ENCODE results near the gene DNAJA2. TPM values are rescaled to one million over a fixed set of nuclear protein-coding genes. Genes with fewer than 3 reads are reported as not detected.

Gene DNAJA2
- total and polyA plus RNA-seq, 2 of the 8 experiments (the other 6 are each of a cell fraction or from before 2014, with no cell fraction given): 9.4 to 93.8 TPM

GRCh38 chr16:46906360-46907060 lies 67.0 kb downstream of the DNAJA2 start:
- no peaks in the 10 kb centered on the region for H3K27me3 ChIP-seq (replicated peaks in 1 of 4; ENCODE audit: control insufficient read depth in 3 of 4, extremely low read depth in 1 of 4, insufficient read depth in 3 of 4, low read length in 3 of 4)
- TF ChIP-seq CHD2 (IDR thresholded peaks at IDR 0.05; ENCODE audit: low read length) (no peak), RBBP5 (IDR thresholded peaks at IDR 0.05; ENCODE audit: borderline replicate concordance, low read depth, low read length) (no peak), YY1 (IDR thresholded peaks at IDR 0.05; ENCODE audit: low read depth, low read length) (no peak), TCF12 (IDR thresholded peaks at IDR 0.05; ENCODE audit: low read depth, low read length) (no peak)

More at GRCh38 chr16:46906360-46907060, 67.0 kb downstream of the DNAJA2 start:
- H3K36me3 ChIP-seq (ENCODE audit: control insufficient read depth in 2 of 4, insufficient read depth in 4 of 4, low read length in 3 of 4): peaks cover 9 to 68% (median 42%) of the 10 kb centered on the region in 4 experiments
- WGBS, 2 experiments (ENCODE audit: extremely low coverage in 1 of 2, insufficient coverage in 1 of 2, insufficient read length in 1 of 2, insufficient replicate concordance in 2 of 2, low coverage in 1 of 2, low lambda C conversion rate in 2 of 2, missing lambda C conversion rate in 1 of 2): 92% methylated on average over 12 of the region's 12 CpGs; no CpG with 5 or more reads in 1 of the 2 experiments
- H2BK20ac ChIP-seq (ENCODE audit: low read length): no peak overlapping the region
- no peak overlapping the region for H3K27ac ChIP-seq (ENCODE audit: low read depth, low read length)
- DNase-seq (ENCODE audit: low read depth in 1 of 2, low spot score in 2 of 2) (no peak), FAIRE-seq (no peak)
- H3K9ac ChIP-seq (replicated peaks in 1 of 4; ENCODE audit: extremely low read depth in 1 of 4, low read depth in 3 of 4, low read length in 3 of 4): no peak overlapping the region
- H3K4me3 ChIP-seq (ENCODE audit: extremely low read depth in 1 of 4, insufficient read depth in 2 of 4, low read depth in 3 of 4, low read length in 4 of 4): no peak overlapping the region
- H3K56ac ChIP-seq (replicated peaks; ENCODE audit: insufficient read length, low read depth, low read length): no peak overlapping the region
- no peak overlapping the region for H2BK120ac ChIP-seq (replicated peaks; ENCODE audit: low read depth, low read length)
- H4K8ac ChIP-seq (ENCODE audit: extremely low read depth, insufficient read depth, low read length): no peak overlapping the region
- H3K79me2 ChIP-seq (ENCODE audit: control insufficient read depth in 1 of 2, insufficient read depth in 2 of 2, low read length in 2 of 2): 0 out of 4 replicates have a peak, but pooled peaks cover 0 to 2% of the 10 kb centered on the region in 2 experiments
- H3K4me1 ChIP-seq (replicated peaks in 1 of 4; ENCODE audit: control insufficient read depth in 3 of 4, insufficient read depth in 4 of 4, low read length in 3 of 4): no peaks in the 10 kb centered on the region
- H2BK12ac ChIP-seq (ENCODE audit: low read depth, low read length): no peak overlapping the region
- H4K20me1 ChIP-seq (replicated peaks in 1 of 2; ENCODE audit: control insufficient read depth in 1 of 2, insufficient read depth in 2 of 2, low read length in 2 of 2): peaks cover 6 to 12% of the 10 kb centered on the region in 2 experiments
- ChIA-PET POLR2A (ENCODE audit: partially characterized antibody) (interaction anchor here (0.8 to 22.7 kb wide), 7 partner anchors 8 to 217 kb away, joined by 3 to 580 read pairs (median 15); partner anchors contain the start of genes GPT2 and ORC6), CTCF (ENCODE audit: partially characterized antibody) (interaction anchor here (0.6 to 10.1 kb wide), 11 partner anchors 8 to 686 kb away, joined by 3 to 124 read pairs (median 5); partner anchors contain the start of gene GPT2)
- H3K23me2 ChIP-seq (ENCODE audit: low read depth, low read length): no peaks in the 10 kb centered on the region
- H2BK5ac ChIP-seq (ENCODE audit: low read depth, low read length): no peak overlapping the region
- H3K4ac ChIP-seq (replicated peaks; ENCODE audit: insufficient read length, low read depth, low read length): no peak overlapping the region
- no peaks in the 10 kb centered on the region; a peak in 1 of 4 replicates for H3K9me3 ChIP-seq (ENCODE audit: insufficient read depth in 2 of 2, low read depth in 1 of 2, low read length in 1 of 2)
- peaks cover 2% of the 10 kb centered on the region for H3K79me1 ChIP-seq (ENCODE audit: low read depth, low read length)
- H3K18ac ChIP-seq (ENCODE audit: extremely low read depth, low read length): no peak overlapping the region
- H3K14ac ChIP-seq (ENCODE audit: insufficient read length): no peak overlapping the region
- no peak overlapping the region for H4K5ac ChIP-seq (ENCODE audit: insufficient read length, low read depth, low read length)
- no peak overlapping the region for H2AK5ac ChIP-seq (ENCODE audit: low read depth, low read length)
- H4K91ac ChIP-seq (replicated peaks; ENCODE audit: insufficient read length, low read length): no peak overlapping the region
- H3K23ac ChIP-seq (ENCODE audit: insufficient read length): no peak overlapping the region
- no peak overlapping the region for H2BK15ac ChIP-seq (ENCODE audit: low read length)
- H2AFZ ChIP-seq (ENCODE audit: low read length): no peak overlapping the region
- H3K4me2 ChIP-seq (ENCODE audit: insufficient read depth in 1 of 2, low read depth in 2 of 2, low read length in 2 of 2): no peak overlapping the region

Measured in H1 (cell line).